Keratinocyte (primary cell): Measurements from ENCODE around the gene SNX20. TPM values are rescaled to one million over a fixed set of nuclear protein-coding genes. Genes with fewer than 3 reads are reported as not detected.

ENCODE experiments used
- DNase-seq: peaks from one replicate; pipeline ENCODE4 v3.0.0-alpha.2; 2011; ENCODE audit warnings: low read depth, missing footprints, low spot score
- FAIRE-seq: peaks from 2 replicates; lab custom pipeline; 2011; peaks lifted over from hg19 to GRCh38; lab: Jason Lieb, UNC
- H2AFZ ChIP-seq: 2 replicates; pipeline ENCODE4 v1.6.0; 2012; ENCODE audit warnings: low read length, control low read depth, inconsistent platforms; ENCODE audit not compliant: control insufficient read depth
- H3K27ac ChIP-seq: 2 replicates; pipeline ENCODE4 v1.5.1; 2011; ENCODE audit warnings: low read length; ENCODE audit not compliant: control insufficient read depth, insufficient read depth
- H3K27me3 ChIP-seq: 3 replicates; pipeline ENCODE4 v1.6.0; 2011; ENCODE audit warnings: low read length; ENCODE audit not compliant: control insufficient read depth, insufficient read depth; ENCODE audit errors: extremely low read depth
- H3K36me3 ChIP-seq, 2 experiments: 2 replicates in 1 of 2; 3 replicates in 1 of 2; pipeline ENCODE4 v1.5.1; 2011; ENCODE audit warnings: low read length in 2 of 2, mild to moderate bottlenecking in 1 of 2; ENCODE audit not compliant: control insufficient read depth in 2 of 2, insufficient read depth in 2 of 2; ENCODE audit errors: extremely low read depth in 1 of 2
- H3K4me1 ChIP-seq: 3 replicates; pipeline ENCODE4 v1.5.1; 2011; ENCODE audit warnings: low read length; ENCODE audit not compliant: control insufficient read depth, insufficient read depth; ENCODE audit errors: extremely low read depth
- H3K4me2 ChIP-seq: 3 replicates; pipeline ENCODE4 v1.6.0; 2011; ENCODE audit warnings: low read depth, low read length; ENCODE audit not compliant: control insufficient read depth, insufficient read depth; ENCODE audit errors: extremely low read depth
- H3K4me3 ChIP-seq, 3 experiments: fragments of 200-600 bp in 1 of 3; sonication (generic) in 1 of 3; 2 replicates in 2 of 3; 3 replicates in 1 of 3; pipeline ENCODE4 v1.5.1; 2011 to 2016; ENCODE audit warnings: low read length in 3 of 3, mild to moderate bottlenecking in 3 of 3, control low read depth in 2 of 3, inconsistent platforms in 1 of 3, low read depth in 1 of 3, mixed read lengths in 1 of 3, mixed run types in 1 of 3, moderate library complexity in 1 of 3; ENCODE audit not compliant: control insufficient read depth in 2 of 3, insufficient read depth in 2 of 3; ENCODE audit errors: extremely low read depth in 1 of 3
- H3K79me2 ChIP-seq: 2 replicates; pipeline ENCODE4 v1.6.0; 2012; ENCODE audit warnings: low read length; ENCODE audit not compliant: control insufficient read depth, insufficient read depth
- H3K9ac ChIP-seq: 3 replicates; pipeline ENCODE4 v1.6.0; 2011; ENCODE audit warnings: low read length; ENCODE audit not compliant: control insufficient read depth, insufficient read depth; ENCODE audit errors: extremely low read depth
- H3K9me1 ChIP-seq: 3 replicates; pipeline ENCODE4 v1.6.0; 2011; ENCODE audit warnings: low read length; ENCODE audit not compliant: control insufficient read depth, insufficient read depth; ENCODE audit errors: extremely low read depth
- H3K9me3 ChIP-seq: 2 replicates; pipeline ENCODE4 v1.5.1; 2012; ENCODE audit warnings: low read depth, low read length; ENCODE audit not compliant: control insufficient read depth
- H4K20me1 ChIP-seq: 3 replicates; pipeline ENCODE4 v1.6.0; 2011; ENCODE audit warnings: low read length; ENCODE audit not compliant: control insufficient read depth, insufficient read depth; ENCODE audit errors: extremely low read depth
- CTCF ChIP-seq, 3 experiments: IDR thresholded peaks in 1 of 3; conservative IDR thresholded peaks in 1 of 3; optimal IDR thresholded peaks in 1 of 3; 2 replicates in 2 of 3; 3 replicates in 1 of 3; pipeline versions ENCODE3 to v1.5.1; 2011; ENCODE audit warnings: low read length in 3 of 3, mild to moderate bottlenecking in 3 of 3, moderate library complexity in 2 of 3, control low read depth in 1 of 3, inconsistent platforms in 1 of 3; ENCODE audit not compliant: insufficient read depth in 2 of 3; ENCODE audit errors: extremely low read depth in 1 of 3
- EZH2 ChIP-seq: IDR thresholded peaks from one replicate; pipeline ENCODE4 v1.6.1; 2012; ENCODE audit warnings: inconsistent platforms, mild to moderate bottlenecking, low read length, moderate library complexity
- dilution Hi-C: fragments of 300-500 bp; cut with MboI; formaldehyde crosslinking; loops from one replicate; pipeline ENCODE4 v1.7.0; 2020; ENCODE audit warnings: low sequenced_read_pairs; ENCODE audit not compliant: extremely low pct_ligation_motif_present
- polyA plus RNA-seq, 5 experiments: library from polyadenylated mRNA; depleted of rRNA in 3 of 5; stranded (reverse) in 3 of 5; stranded (forward) in 1 of 5; unstranded in 1 of 5; fragments of >200 nt; gene quantifications; 1 replicate in 1 of 5; 2 replicates in 3 of 5; 3 replicates in 1 of 5; pipeline versions ENCODE4 v1.2.1 to v1.2.3, GENCODE V29; 2011 to 2012; ENCODE audit warnings: missing spikeins in 2 of 5, low read depth in 1 of 5, low replicate concordance in 1 of 5

Gene SNX20
- polyA plus RNA-seq, 1 donor (not counting 4 experiments of a cell fraction or from before 2014, with no cell fraction given): not detected

GRCh38 chr16:50664270-50664669 lies 16.8 kb downstream of the SNX20 start:
- Histone ChIP-seq H3K4me2 (no peak overlapping the region), H3K4me1 (peaks cover 4% of the 10 kb centered on the region), H3K79me2 (no peaks in the 10 kb centered on the region), H3K9ac (no peak overlapping the region), H4K20me1 (no peaks in the 10 kb centered on the region), H2AFZ (no peak overlapping the region), H3K27me3 (no peaks in the 10 kb centered on the region), H3K9me1 (no peaks in the 10 kb centered on the region), H3K27ac (no peak overlapping the region), H3K4me3 (no peak overlapping the region), H3K36me3 (no peaks in the 10 kb centered on the region), H3K9me3 (no peaks in the 10 kb centered on the region)
- dilution Hi-C loops: no loop called here
- no peak for DNase-seq
- TF ChIP-seq EZH2: no peak
- TF ChIP-seq CTCF (optimal IDR thresholded peaks at IDR 0.05 in 1 of 3, IDR thresholded peaks at IDR 0.05 in 1 of 3, conservative IDR thresholded peaks at IDR 0.05 in 1 of 3; ENCODE audit: extremely low read depth in 1 of 3, insufficient read depth in 2 of 3, low read length in 3 of 3): no peak
- no peak for FAIRE-seq

DNA sequence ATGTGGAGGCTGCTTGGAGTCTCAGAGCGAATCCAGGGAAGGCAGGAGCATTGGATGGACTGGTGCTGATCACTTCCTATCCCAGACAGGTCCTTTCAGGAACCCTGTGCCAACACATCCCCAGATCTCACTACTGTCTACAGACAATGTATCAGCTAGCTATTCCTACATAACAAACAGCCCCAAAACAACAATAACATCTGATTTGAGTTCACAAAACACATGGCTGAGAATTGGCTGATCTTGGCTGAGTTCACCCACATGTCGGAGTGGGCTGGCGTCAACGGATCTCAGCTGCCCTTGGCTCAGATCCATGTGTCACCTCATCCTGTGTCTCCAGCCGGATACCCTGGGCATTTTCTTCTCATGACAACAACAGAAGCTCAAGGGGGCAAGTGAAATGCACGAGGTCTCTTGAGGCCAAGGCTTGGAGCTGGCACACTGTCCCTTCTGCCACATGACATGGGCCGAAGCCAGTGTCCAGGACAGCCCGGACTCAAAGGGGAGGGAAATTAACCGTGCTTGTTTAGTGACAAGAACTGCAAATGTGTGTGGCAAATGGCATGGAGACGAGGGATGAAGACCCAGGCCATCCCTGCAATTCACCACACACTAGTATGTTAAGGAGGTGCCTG lies 18.7 kb downstream of the SNX20 start:
- H2AFZ ChIP-seq: no peak overlapping the region
- H3K27me3 ChIP-seq: no peaks in the 10 kb centered on the region
- TF ChIP-seq CTCF (optimal IDR thresholded peaks at IDR 0.05 in 1 of 3, IDR thresholded peaks at IDR 0.05 in 1 of 3, conservative IDR thresholded peaks at IDR 0.05 in 1 of 3; ENCODE audit: extremely low read depth in 1 of 3, insufficient read depth in 2 of 3, low read length in 3 of 3): no peak
- TF ChIP-seq EZH2: no peak
- H3K9ac ChIP-seq: no peak overlapping the region
- no peak overlapping the region for H3K4me2 ChIP-seq
- no peaks in the 10 kb centered on the region for H4K20me1 ChIP-seq
- H3K36me3 ChIP-seq: no peaks in the 10 kb centered on the region
- H3K79me2 ChIP-seq: no peaks in the 10 kb centered on the region
- no peaks in the 10 kb centered on the region for H3K9me1 ChIP-seq
- dilution Hi-C loops: no loop called here
- H3K4me1 ChIP-seq: peaks cover 4% of the 10 kb centered on the region
- no peaks in the 10 kb centered on the region for H3K9me3 ChIP-seq
- DNase-seq (no peak), FAIRE-seq (no peak)
- no peak overlapping the region for H3K27ac ChIP-seq
- H3K4me3 ChIP-seq: no peak overlapping the region
